H1 (cell line): ENCODE data around the gene SORCS3. TPM values are rescaled to one million over a fixed set of nuclear protein-coding genes. Genes with fewer than 3 reads are reported as not detected.

Experiments
- CTCF ChIA-PET: fragments of 300-600 bp; sonication (Branson Sonifier 250); formaldehyde crosslinking; loops from one replicate; lab custom pipeline; 2021; ENCODE audit not compliant: partially characterized antibody; lab: Charles Lee
- POLR2A ChIA-PET: fragments of 300-600 bp; sonication (Branson Sonifier 250); formaldehyde crosslinking; loops from one replicate; lab custom pipeline; 2021; ENCODE audit warnings: inconsistent platforms; ENCODE audit not compliant: partially characterized antibody; lab: Charles Lee
- DNase-seq, 2 experiments: peaks; one replicate each; pipeline versions ENCODE4 v3.0.0 to v3.0.0-alpha.2; 2010 to 2022; ENCODE audit warnings: low spot score in 2 of 2, low read depth in 1 of 2, mixed read lengths in 1 of 2
- FAIRE-seq: peaks from 2 replicates; lab custom pipeline; 2011; peaks lifted over from hg19 to GRCh38; lab: Jason Lieb, UNC
- H2AFZ ChIP-seq: 2 replicates; pipeline ENCODE4 v1.8.1; 2012; ENCODE audit warnings: low read length, inconsistent platforms
- H2AK5ac ChIP-seq: 2 replicates; pipeline ENCODE4 v1.6.1; 2013; ENCODE audit warnings: low read depth, low read length
- H2BK120ac ChIP-seq: replicated peaks from 2 replicates; pipeline ENCODE3; 2013; ENCODE audit warnings: low read depth, low read length, inconsistent platforms
- H2BK12ac ChIP-seq: 2 replicates; pipeline ENCODE4 v1.6.1; 2013; ENCODE audit warnings: low read depth, low read length
- H2BK15ac ChIP-seq: 2 replicates; pipeline ENCODE4 v1.6.1; 2013; ENCODE audit warnings: low read length
- H2BK20ac ChIP-seq: 2 replicates; pipeline ENCODE4 v1.6.1; 2013; ENCODE audit warnings: low read length
- H2BK5ac ChIP-seq: 2 replicates; pipeline ENCODE4 v1.6.1; 2013; ENCODE audit warnings: low read depth, low read length
- H3K14ac ChIP-seq: 2 replicates; pipeline ENCODE4 v1.6.1; 2013; ENCODE audit warnings: inconsistent platforms; ENCODE audit not compliant: insufficient read length
- H3K18ac ChIP-seq: 2 replicates; pipeline ENCODE4 v1.6.1; 2013; ENCODE audit warnings: low read length; ENCODE audit errors: extremely low read depth
- H3K23ac ChIP-seq: 2 replicates; pipeline ENCODE4 v1.6.1; 2013; ENCODE audit warnings: inconsistent platforms; ENCODE audit not compliant: insufficient read length
- H3K23me2 ChIP-seq: 2 replicates; pipeline ENCODE4 v1.6.1; 2013; ENCODE audit warnings: low read depth, low read length
- H3K27ac ChIP-seq: 2 replicates; pipeline ENCODE4 v1.6.1; 2011; ENCODE audit warnings: low read depth, low read length, inconsistent platforms
- H3K27me3 ChIP-seq, 4 experiments: replicated peaks in 1 of 4; 1 replicate in 1 of 4; 2 replicates in 3 of 4; pipeline versions ENCODE4 v1.6.1 to v1.8.1; 2011 to 2013; ENCODE audit warnings: low read length in 3 of 4, mild to moderate bottlenecking in 3 of 4, inconsistent platforms in 2 of 4, mixed read lengths in 2 of 4, moderate library complexity in 1 of 4; ENCODE audit not compliant: control insufficient read depth in 3 of 4, insufficient read depth in 3 of 4; ENCODE audit errors: extremely low read depth in 1 of 4
- H3K36me3 ChIP-seq, 4 experiments: 2 replicates each; pipeline versions ENCODE4 v1.6.1 to v1.8.1; 2011 to 2013; ENCODE audit warnings: mild to moderate bottlenecking in 4 of 4, low read length in 3 of 4, moderate library complexity in 2 of 4, control low read depth in 1 of 4, inconsistent platforms in 1 of 4; ENCODE audit not compliant: insufficient read depth in 4 of 4, control insufficient read depth in 2 of 4
- H3K4ac ChIP-seq: replicated peaks from 2 replicates; pipeline ENCODE3; 2013; ENCODE audit warnings: low read length, low read depth, mixed read lengths, inconsistent platforms; ENCODE audit not compliant: insufficient read length
- H3K4me1 ChIP-seq, 4 experiments: replicated peaks in 1 of 4; 1 replicate in 1 of 4; 2 replicates in 3 of 4; pipeline versions ENCODE4 v1.6.1 to v1.8.1; 2011 to 2013; ENCODE audit warnings: low read length in 3 of 4, inconsistent platforms in 2 of 4, mixed read lengths in 1 of 4; ENCODE audit not compliant: insufficient read depth in 4 of 4, control insufficient read depth in 3 of 4
- H3K4me2 ChIP-seq, 2 experiments: 2 replicates each; pipeline versions ENCODE4 v1.6.1 to v1.8.1; 2011 to 2013; ENCODE audit warnings: low read depth in 2 of 2, low read length in 2 of 2, control low read depth in 1 of 2, inconsistent platforms in 1 of 2, mild to moderate bottlenecking in 1 of 2; ENCODE audit not compliant: insufficient read depth in 1 of 2
- H3K4me3 ChIP-seq, 4 experiments: fragments of 200-600, 300-600 bp in 1 of 4; sonication (generic), shearing (Covaris generic), sonication (Bioruptor Twin) in 1 of 4; 2 replicates each; pipeline versions ENCODE4 v1.5.1 to v1.8.1; 2011 to 2016; ENCODE audit warnings: low read length in 4 of 4, low read depth in 3 of 4, control low read depth in 2 of 4, inconsistent platforms in 2 of 4, mild to moderate bottlenecking in 2 of 4, mixed read lengths in 1 of 4, moderate library complexity in 1 of 4; ENCODE audit not compliant: insufficient read depth in 2 of 4; ENCODE audit errors: extremely low read depth in 1 of 4
- H3K56ac ChIP-seq: replicated peaks from 2 replicates; pipeline ENCODE3; 2013; ENCODE audit warnings: low read depth, mild to moderate bottlenecking, mixed read lengths, low read length, inconsistent platforms; ENCODE audit not compliant: insufficient read length
- H3K79me1 ChIP-seq: 2 replicates; pipeline ENCODE4 v1.6.1; 2013; ENCODE audit warnings: low read depth, low read length, control low read depth
- H3K79me2 ChIP-seq, 2 experiments: 2 replicates each; pipeline versions ENCODE4 v1.6.1 to v1.8.1; 2012 to 2013; ENCODE audit warnings: low read length in 2 of 2, mild to moderate bottlenecking in 2 of 2, inconsistent platforms in 1 of 2; ENCODE audit not compliant: insufficient read depth in 2 of 2, control insufficient read depth in 1 of 2
- H3K9ac ChIP-seq, 4 experiments: replicated peaks in 1 of 4; 1 replicate in 1 of 4; 2 replicates in 3 of 4; pipeline versions ENCODE4 v1.6.1 to v1.8.1; 2011 to 2013; ENCODE audit warnings: low read depth in 3 of 4, low read length in 3 of 4, control low read depth in 2 of 4, mild to moderate bottlenecking in 2 of 4, moderate library complexity in 2 of 4, inconsistent platforms in 1 of 4; ENCODE audit errors: extremely low read depth in 1 of 4
- H3K9me3 ChIP-seq, 2 experiments: 2 replicates each; pipeline versions ENCODE4 v1.6.1 to v1.8.1; 2012 to 2013; ENCODE audit warnings: mild to moderate bottlenecking in 2 of 2, moderate library complexity in 2 of 2, control low read depth in 1 of 2, inconsistent platforms in 1 of 2, low read depth in 1 of 2, low read length in 1 of 2, mixed read lengths in 1 of 2; ENCODE audit not compliant: insufficient read depth in 2 of 2
- H4K20me1 ChIP-seq, 2 experiments: replicated peaks in 1 of 2; 2 replicates each; pipeline versions ENCODE3 to v1.8.1; 2011 to 2013; ENCODE audit warnings: inconsistent platforms in 2 of 2, low read length in 2 of 2, mild to moderate bottlenecking in 1 of 2; ENCODE audit not compliant: insufficient read depth in 2 of 2, control insufficient read depth in 1 of 2
- H4K5ac ChIP-seq: 2 replicates; pipeline ENCODE4 v1.6.1; 2013; ENCODE audit warnings: low read length, low read depth, mixed read lengths, inconsistent platforms; ENCODE audit not compliant: insufficient read length
- H4K8ac ChIP-seq: 2 replicates; pipeline ENCODE4 v1.8.0; 2013; ENCODE audit warnings: mild to moderate bottlenecking, moderate library complexity, low read length, inconsistent platforms; ENCODE audit not compliant: insufficient read depth; ENCODE audit errors: extremely low read depth
- H4K91ac ChIP-seq: replicated peaks from 2 replicates; pipeline ENCODE3; 2013; ENCODE audit warnings: low read length, mixed read lengths, inconsistent platforms; ENCODE audit not compliant: insufficient read length
- ATF2 ChIP-seq: IDR thresholded peaks from 2 replicates; pipeline ENCODE4 v1.6.1; 2012; ENCODE audit warnings: low read length, inconsistent platforms
- CHD1 ChIP-seq: IDR thresholded peaks from 2 replicates; pipeline ENCODE4 v1.6.1; 2012; ENCODE audit warnings: low read depth, low read length, improper control_type of control experiment
- EZH2 ChIP-seq: fragments of 200-600 bp; sonication (generic); IDR thresholded peaks from 2 replicates; pipeline ENCODE4 v1.7.1; 2012; ENCODE audit warnings: low read depth, mild to moderate bottlenecking, moderate library complexity, low read length, inconsistent platforms; ENCODE audit not compliant: severe bottlenecking
- JUND ChIP-seq: IDR thresholded peaks from 2 replicates; pipeline ENCODE4 v1.6.1; 2011; ENCODE audit warnings: mild to moderate bottlenecking, improper control_type of control experiment, low read length
- KDM4A ChIP-seq: IDR thresholded peaks from one replicate; pipeline ENCODE4 v1.7.1; 2012; ENCODE audit warnings: low read depth, mild to moderate bottlenecking, moderate library complexity, low read length, inconsistent platforms; ENCODE audit not compliant: severe bottlenecking
- NANOG ChIP-seq: IDR thresholded peaks from 2 replicates; pipeline ENCODE4 v1.6.1; 2011; ENCODE audit warnings: low read length, low read depth, mild to moderate bottlenecking, inconsistent platforms; ENCODE audit not compliant: insufficient read depth, poor library complexity, severe bottlenecking
- PHF8 ChIP-seq: fragments of 200-600 bp; sonication (generic); conservative IDR thresholded peaks from 2 replicates; pipeline ENCODE4 v1.7.1; 2012; ENCODE audit warnings: low read depth, mild to moderate bottlenecking, inconsistent platforms, low read length, moderate library complexity
- POU5F1 ChIP-seq: IDR thresholded peaks from 2 replicates; pipeline ENCODE4 v1.6.1; 2011; ENCODE audit warnings: low read depth, mild to moderate bottlenecking, low read length, moderate library complexity
- SAP30 ChIP-seq: fragments of 300-600 bp; sonication (generic); IDR thresholded peaks from 2 replicates; pipeline ENCODE4 v1.7.1; 2012; ENCODE audit warnings: low read length, moderate library complexity, mild to moderate bottlenecking, inconsistent platforms; ENCODE audit not compliant: insufficient read depth, insufficient replicate concordance
- SIN3A ChIP-seq, 2 experiments: IDR thresholded peaks in 1 of 2; conservative IDR thresholded peaks in 1 of 2; 2 replicates each; pipeline ENCODE4 v1.6.1; 2011 to 2012; ENCODE audit warnings: low read length in 2 of 2, improper control_type of control experiment in 1 of 2, low read depth in 1 of 2, mild to moderate bottlenecking in 1 of 2
- TAF1 ChIP-seq: IDR thresholded peaks from 2 replicates; pipeline ENCODE4 v1.6.1; 2011; ENCODE audit warnings: mild to moderate bottlenecking, low read depth, low read length
- ZNF274 ChIP-seq: IDR thresholded peaks from 2 replicates; pipeline ENCODE4 v1.7.0; 2012; ENCODE audit warnings: low read length, borderline replicate concordance; ENCODE audit errors: extremely low read depth
- WGBS, 2 experiments: shearing (Covaris generic) in 1 of 2; methylation state at CpG; one replicate each; pipeline versions ENCODE4 v1.1.6 to v1.1.7; 2013 to 2015; ENCODE audit warnings: low lambda C conversion rate in 2 of 2, mixed read lengths in 2 of 2, inconsistent platforms in 1 of 2, low coverage in 1 of 2, missing lambda C conversion rate in 1 of 2; ENCODE audit not compliant: insufficient replicate concordance in 2 of 2, insufficient coverage in 1 of 2, insufficient read length in 1 of 2; ENCODE audit errors: extremely low coverage in 1 of 2, missing lambda C conversion rate in 1 of 2; 5-methylcytosine and 5-hydroxymethylcytosine counted together
- polyA plus RNA-seq, 7 experiments: library from polyadenylated mRNA; depleted of rRNA in 3 of 7; stranded (reverse) in 5 of 7; unstranded in 2 of 7; fragments of >200 nt in 5 of 7; fragments of 200-250 nt in 2 of 7; gene quantifications; 1 replicate in 5 of 7; 2 replicates in 1 of 7; 4 replicates in 1 of 7; pipeline versions ENCODE4 v1.2.1 to v1.2.3, GENCODE V29; 2011 to 2013; ENCODE audit warnings: missing spikeins in 2 of 7, mixed read lengths in 2 of 7
- total RNA-seq: library from RNA; stranded (reverse); fragmentation: NEBNext Ultra II Directional; extraction: Animal tissue kit (Norgen Biotek cat#: 25700); gene quantifications from 2 replicates; pipeline ENCODE4 v1.2.1, GENCODE V29; 2021

The SORCS3 gene
- total and polyA plus RNA-seq, 2 of the 8 experiments (the other 6 are each of a cell fraction or from before 2014, with no cell fraction given) = 0.26 to 0.88 TPM

GRCh38 chr10:104664205-104664604 is 23.1 kb downstream of the SORCS3 start:
- H3K9ac ChIP-seq = no peak overlapping the region; a peak in 1 of 7 replicates
- H4K8ac ChIP-seq = no peak overlapping the region
- H3K4me2 ChIP-seq = no peak overlapping the region
- no peaks in the 10 kb centered on the region for H3K36me3 ChIP-seq
- no peaks in the 10 kb centered on the region; the same call in 1 of the 2 replicates for H3K23me2 ChIP-seq
- FAIRE-seq (no peak), DNase-seq (no peak)
- peaks cover 0 to 2% (median 0%) of the 10 kb centered on the region in 4 experiments; a peak in 1 of 7 replicates for H3K27me3 ChIP-seq
- no peak overlapping the region for H2BK12ac ChIP-seq
- no peak overlapping the region for H4K91ac ChIP-seq
- no peaks in the 10 kb centered on the region for H3K79me1 ChIP-seq
- H3K9me3 ChIP-seq = no peaks in the 10 kb centered on the region
- ChIA-PET CTCF (interaction anchor here (1.8 to 2.0 kb wide), 2 partner anchors 15 to 17 kb away, joined by 4 to 6 read pairs; no protein-coding TSS in a partner anchor), POLR2A (no interaction called here)
- H2BK120ac ChIP-seq = no peak overlapping the region
- H2AFZ ChIP-seq = no peak overlapping the region
- H2BK20ac ChIP-seq = no peak overlapping the region
- no peaks in the 10 kb centered on the region for H3K79me2 ChIP-seq
- H2BK5ac ChIP-seq = no peak overlapping the region
- H4K20me1 ChIP-seq = peaks cover 0 to 2% of the 10 kb centered on the region in 2 experiments
- no peak overlapping the region for H3K14ac ChIP-seq
- H3K18ac ChIP-seq = no peak overlapping the region
- WGBS, 2 experiments = 82% methylated on average over 5 of the region's 5 CpGs; no CpG with 5 or more reads in 1 of the 2 experiments
- no peak overlapping the region for H2BK15ac ChIP-seq
- peaks cover 0 to 8% (median under 1%) of the 10 kb centered on the region in 4 experiments; a peak in 3 of 7 replicates for H3K4me1 ChIP-seq
- H3K4ac ChIP-seq = no peak overlapping the region
- no peak overlapping the region for H3K27ac ChIP-seq
- H3K23ac ChIP-seq = no peak overlapping the region
- no peak overlapping the region for H3K4me3 ChIP-seq
- no peak overlapping the region for H2AK5ac ChIP-seq
- no peak overlapping the region for H4K5ac ChIP-seq
- H3K56ac ChIP-seq = no peak overlapping the region
- TF ChIP-seq KDM4A (no peak), NANOG (no peak), ATF2 (no peak), SAP30 (no peak), PHF8 (no peak), CHD1 (no peak), TAF1 (no peak), SIN3A (conservative IDR thresholded peaks at IDR 0.05 in 1 of 2, IDR thresholded peaks at IDR 0.05 in 1 of 2; ENCODE audit: low read depth in 1 of 2, low read length in 2 of 2) (no peak), EZH2 (no peak), JUND (no peak), ZNF274 (no peak), POU5F1 (no peak)
